ENCODE data around the gene DEFB115.
"Not testable (repeated sequence)": the region's sequence is repeated elsewhere in the genome, so short reads cannot be mapped to it uniquely, and the experiment has no call there.

The DEFB115 gene

GRCh38 chr20:31257364-31257763 is at the start of gene DEFB115:
Gene DEFB115, plus strand, starts transcription at chr20:31257664. Its CDS starts 0 bp downstream, at chr20:31257664.
- no peak for DNase-seq

GRCh38 chr20:31236953-31237352 is 20.5 kb upstream of the DEFB115 start:
- no peak for DNase-seq

GRCh38 chr20:31237763-31238162 is 19.7 kb upstream of the DEFB115 start:
- DNase-seq: no peak

- DNase-seq: no peak
Measured at GRCh38 chr20:31239139-31239538, 18.3 kb upstream of the DEFB115 start.

- DNase-seq: no peak
Measured at GRCh38 chr20:31256959-31257358, 505 bp upstream of the DEFB115 start.

- DNase-seq: peak; percentile 12
Measured at GRCh38 chr20:31260326-31260932, 3.0 kb downstream of the DEFB115 start.

GRCh38 chr20:31274441-31274840 is 17.0 kb downstream of the DEFB115 start:
- DNase-seq: no peak

GRCh38 chr20:31278178-31278577 is 20.7 kb downstream of the DEFB115 start:
- DNase-seq: no peak

GRCh38 chr20:31284964-31285363 is 27.5 kb downstream of the DEFB115 start:
- DNase-seq: not testable (repeated sequence)

GRCh38 chr20:31308535-31309162 is 51.2 kb downstream of the DEFB115 start, which contains the start of gene DEFB116:
Gene DEFB116, minus strand, starts transcription at chr20:31308585. Its CDS starts 0 bp downstream, at chr20:31308585.
- no peak for DNase-seq
